Hepatocyte (in vitro differentiated cells): ENCODE data around the gene RIN3. TPM values are rescaled to one million over a fixed set of nuclear protein-coding genes. Genes with fewer than 3 reads are reported as not detected.

Experiments
- DNase-seq: peaks from one replicate; pipeline ENCODE4 v3.0.0-alpha.2; 2016; ENCODE audit warnings: low spot score
- H2AFZ ChIP-seq: fragments of 200-600 bp; sonication (generic); 2 replicates; pipeline ENCODE4 v1.6.0; 2016; ENCODE audit warnings: antibody characterized with exemption, mild to moderate bottlenecking
- H3K27ac ChIP-seq: fragments of 200-600 bp; sonication (generic); 2 replicates; pipeline ENCODE4 v1.5.1; 2016; ENCODE audit warnings: mild to moderate bottlenecking
- H3K27me3 ChIP-seq: fragments of 200-600 bp; sonication (generic); 2 replicates; pipeline ENCODE4 v1.6.1; 2016
- H3K36me3 ChIP-seq: fragments of 200-600 bp; sonication (generic); replicated peaks from 2 replicates; pipeline ENCODE4 v1.5.1; 2016; ENCODE audit warnings: low read depth; ENCODE audit not compliant: insufficient read depth
- H3K4me1 ChIP-seq: fragments of 200-600 bp; sonication (generic); 2 replicates; pipeline ENCODE4 v1.5.1; 2016; ENCODE audit warnings: mild to moderate bottlenecking, moderate library complexity; ENCODE audit not compliant: insufficient read depth
- H3K4me2 ChIP-seq: fragments of 200-600 bp; sonication (generic); 2 replicates; pipeline ENCODE4 v1.6.0; 2016
- H3K4me3 ChIP-seq: fragments of 200-600 bp; sonication (generic); 2 replicates; pipeline ENCODE4 v1.5.1; 2016; ENCODE audit warnings: mild to moderate bottlenecking
- H3K79me2 ChIP-seq: fragments of 200-600 bp; sonication (generic); 2 replicates; pipeline ENCODE4 v1.6.0; 2017; ENCODE audit warnings: mild to moderate bottlenecking
- H3K9me2 ChIP-seq: fragments of 200-600 bp; sonication (generic); replicated peaks from 2 replicates; pipeline ENCODE4 v1.6.0; 2017; ENCODE audit warnings: mild to moderate bottlenecking; ENCODE audit not compliant: insufficient read depth
- H3K9me3 ChIP-seq: fragments of 200-600 bp; sonication (generic); 2 replicates; pipeline ENCODE4 v1.5.1; 2016; ENCODE audit warnings: low read depth, mild to moderate bottlenecking
- H4K20me1 ChIP-seq: fragments of 200-600 bp; sonication (generic); 2 replicates; pipeline ENCODE4 v1.6.0; 2016; ENCODE audit warnings: mild to moderate bottlenecking; ENCODE audit not compliant: insufficient read depth, poor library complexity, severe bottlenecking
- CTCF ChIP-seq: fragments of 200-600 bp; sonication (generic); IDR thresholded peaks from 2 replicates; pipeline ENCODE4 v1.5.1; 2016; ENCODE audit warnings: antibody characterized with exemption, mild to moderate bottlenecking; ENCODE audit not compliant: poor library complexity
- EZH2 ChIP-seq: fragments of 200-600 bp; sonication (generic); IDR thresholded peaks from 2 replicates; pipeline ENCODE4 v1.6.1; 2016; ENCODE audit warnings: antibody characterized with exemption, mild to moderate bottlenecking, borderline replicate concordance
- EZH2phosphoT487 ChIP-seq: fragments of 200-600 bp; sonication (generic); IDR thresholded peaks from one replicate; pipeline ENCODE4 v1.6.1; 2018; ENCODE audit warnings: antibody characterized with exemption, mild to moderate bottlenecking, low read depth, moderate library complexity; ENCODE audit not compliant: unreplicated experiment, severe bottlenecking
- WGBS: methylation state at CpG from one replicate; pipeline ENCODE4 v1.1.6; 2016; ENCODE audit warnings: low lambda C conversion rate; ENCODE audit errors: missing lambda C conversion rate; 5-methylcytosine and 5-hydroxymethylcytosine counted together
- polyA plus RNA-seq: library from polyadenylated mRNA; unstranded; fragments of >200 nt; fragmentation: Nextera tagmentation; extraction: Ambion mirVana; gene quantifications from 2 replicates; pipeline ENCODE4 v1.2.1, GENCODE V29; 2016
- total RNA-seq: library from RNA; depleted of rRNA; stranded (reverse); fragments of >200 nt; gene quantifications from 2 replicates; pipeline ENCODE4 v1.2.3, GENCODE V29; 2014

RIN3 gene
- total and polyA plus RNA-seq, 2 experiments from 2014 or later, result 4.2 to 11.8 TPM

GRCh38 chr14:92709340-92710000, 195.9 kb downstream of the RIN3 start:
- Histone ChIP-seq H3K79me2 (no peaks in the 10 kb centered on the region), H2AFZ (no peak overlapping the region), H3K9me3 (no peaks in the 10 kb centered on the region), H4K20me1 (no peaks in the 10 kb centered on the region), H3K4me3 (no peak overlapping the region), H3K9me2 (no peaks in the 10 kb centered on the region), H3K27me3 (no peaks in the 10 kb centered on the region), H3K4me2 (no peak overlapping the region), H3K27ac (no peak overlapping the region), H3K36me3 (no peaks in the 10 kb centered on the region), H3K4me1 (no peaks in the 10 kb centered on the region)
- no peak for DNase-seq
- TF ChIP-seq EZH2, result no peak
- no peak for TF ChIP-seq EZH2phosphoT487
- no peak for TF ChIP-seq CTCF
- 95% methylated on average over 13 of the region's 13 CpGs for WGBS

GRCh38 chr14:92710001-92710341, 196.4 kb downstream of the RIN3 start:
- Histone ChIP-seq H3K9me2 (no peaks in the 10 kb centered on the region), H3K9me3 (no peaks in the 10 kb centered on the region), H3K4me3 (no peak overlapping the region), H3K27ac (no peak overlapping the region), H3K4me1 (no peaks in the 10 kb centered on the region), H4K20me1 (no peaks in the 10 kb centered on the region), H3K27me3 (no peaks in the 10 kb centered on the region), H3K4me2 (no peak overlapping the region), H3K36me3 (no peaks in the 10 kb centered on the region), H3K79me2 (no peaks in the 10 kb centered on the region), H2AFZ (no peak overlapping the region)
- WGBS, result 96% methylated on average over 5 of the region's 5 CpGs
- no peak for DNase-seq
- TF ChIP-seq EZH2phosphoT487 (no peak), EZH2 (no peak), CTCF (no peak)

- no peak overlapping the region for H3K27ac ChIP-seq
- H2AFZ ChIP-seq, result no peak overlapping the region
- no peaks in the 10 kb centered on the region for H3K4me1 ChIP-seq
- H3K79me2 ChIP-seq, result no peaks in the 10 kb centered on the region
- no peaks in the 10 kb centered on the region for H3K9me2 ChIP-seq
- no peaks in the 10 kb centered on the region for H4K20me1 ChIP-seq
- 93% methylated on average over 7 of the region's 7 CpGs for WGBS
- no peaks in the 10 kb centered on the region for H3K9me3 ChIP-seq
- DNase-seq, result no peak
- H3K36me3 ChIP-seq, result no peaks in the 10 kb centered on the region
- TF ChIP-seq EZH2 (no peak), EZH2phosphoT487 (no peak), CTCF (no peak)
- H3K4me3 ChIP-seq, result no peak overlapping the region
- H3K27me3 ChIP-seq, result no peaks in the 10 kb centered on the region
- H3K4me2 ChIP-seq, result no peak overlapping the region
These were observed 198.5 kb downstream of the RIN3 start for GRCh38 chr14:92711976-92712653.
